Smooth muscle cell (in vitro differentiated cells): Measurements from ENCODE around the gene COLEC12. TPM values are rescaled to one million over a fixed set of nuclear protein-coding genes. Genes with fewer than 3 reads are reported as not detected.

Experiments
- DNase-seq: peaks from one replicate; lab custom pipeline; 2025; ENCODE audit not compliant: unreplicated experiment; lab: John Stamatoyannopoulos, UW
- H2AFZ ChIP-seq: fragments of 200-600 bp; sonication (generic); 2 replicates; pipeline ENCODE4 v1.6.0; 2016; ENCODE audit warnings: antibody characterized with exemption, low read depth, mild to moderate bottlenecking
- H3F3A ChIP-seq: fragments of 200-600 bp; sonication (generic); 2 replicates; pipeline ENCODE4 v1.6.0; 2017; ENCODE audit warnings: antibody characterized with exemption, low read depth
- H3K27ac ChIP-seq: fragments of 200-600 bp; sonication (generic); 2 replicates; pipeline ENCODE4 v1.5.1; 2016; ENCODE audit warnings: low read depth, mild to moderate bottlenecking
- H3K27me3 ChIP-seq: fragments of 200-600 bp; sonication (generic); 2 replicates; pipeline ENCODE4 v1.6.1; 2016; ENCODE audit warnings: low read depth, mild to moderate bottlenecking
- H3K36me3 ChIP-seq: fragments of 200-600 bp; sonication (generic); 2 replicates; pipeline ENCODE4 v1.5.1; 2016; ENCODE audit warnings: low read depth
- H3K4me1 ChIP-seq: fragments of 200-600 bp; sonication (generic); 2 replicates; pipeline ENCODE4 v1.5.1; 2016; ENCODE audit warnings: low read depth
- H3K4me2 ChIP-seq: fragments of 200-600 bp; sonication (generic); 2 replicates; pipeline ENCODE4 v1.6.0; 2016; ENCODE audit warnings: mild to moderate bottlenecking
- H3K4me3 ChIP-seq: fragments of 200-600 bp; sonication (generic); 2 replicates; pipeline ENCODE4 v1.5.1; 2016; ENCODE audit warnings: mild to moderate bottlenecking
- H3K79me2 ChIP-seq: fragments of 200-600 bp; sonication (generic); 2 replicates; pipeline ENCODE4 v1.6.0; 2016; ENCODE audit warnings: low read depth, mild to moderate bottlenecking
- H3K9ac ChIP-seq: fragments of 200-600 bp; sonication (generic); 2 replicates; pipeline ENCODE4 v1.6.0; 2016; ENCODE audit warnings: low read depth
- H3K9me3 ChIP-seq: fragments of 200-600 bp; sonication (generic); replicated peaks from 2 replicates; pipeline ENCODE4 v1.5.1; 2016; ENCODE audit warnings: low read depth
- H4K20me1 ChIP-seq: fragments of 200-600 bp; sonication (generic); 2 replicates; pipeline ENCODE4 v1.6.0; 2016; ENCODE audit warnings: low read depth
- CTCF ChIP-seq: fragments of 200-600 bp; sonication (generic); IDR thresholded peaks from 2 replicates; pipeline ENCODE4 v1.5.1; 2017; ENCODE audit warnings: borderline replicate concordance, mild to moderate bottlenecking, antibody characterized with exemption; ENCODE audit not compliant: insufficient read depth, poor library complexity, severe bottlenecking
- WGBS: methylation state at CpG from one replicate; pipeline ENCODE4 v1.1.7; 2016; ENCODE audit warnings: low lambda C conversion rate; 5-methylcytosine and 5-hydroxymethylcytosine counted together
- polyA plus RNA-seq: library from polyadenylated mRNA; unstranded; fragments of >200 nt; fragmentation: Nextera tagmentation; extraction: Ambion mirVana; gene quantifications from 2 replicates; pipeline ENCODE4 v1.2.1, GENCODE V29; 2016
- total RNA-seq: library from RNA; depleted of rRNA; stranded (reverse); fragments of >200 nt; gene quantifications from 2 replicates; pipeline ENCODE4 v1.2.3, GENCODE V29; 2014

Gene COLEC12
- total and polyA plus RNA-seq, 2 experiments from 2014 or later, result 10.8 to 13.7 TPM

- no peaks in the 10 kb centered on the region for H3K36me3 ChIP-seq
- peak overlapping the region; percentile 83 for H3K9ac ChIP-seq
- no peak overlapping the region for H3K4me3 ChIP-seq
- H3K4me2 ChIP-seq, result peak overlapping the region; percentile 79
- no peaks in the 10 kb centered on the region for H4K20me1 ChIP-seq
- H3K79me2 ChIP-seq, result no peaks in the 10 kb centered on the region
- no peak for DNase-seq
- peaks cover 11% of the 10 kb centered on the region for H3F3A ChIP-seq
- TF ChIP-seq CTCF, result no peak
- H3K9me3 ChIP-seq, result no peaks in the 10 kb centered on the region
- no peak overlapping the region for H2AFZ ChIP-seq
- peaks cover 22% of the 10 kb centered on the region for H3K4me1 ChIP-seq
- peak overlapping the region; percentile 96 for H3K27ac ChIP-seq
- no peaks in the 10 kb centered on the region for H3K27me3 ChIP-seq
- WGBS, result 44% methylated on average over 12 of the region's 12 CpGs
Measured at GRCh38 chr18:362311-363290, 137.9 kb downstream of the COLEC12 start.

GRCh38 chr18:361941-362310 is 138.6 kb downstream of the COLEC12 start:
- DNase-seq, result peak; percentile 2
- Histone ChIP-seq H4K20me1 (no peaks in the 10 kb centered on the region), H3K9me3 (no peaks in the 10 kb centered on the region), H3K4me2 (peak overlapping the region; percentile 79), H3K4me3 (no peak overlapping the region), H3K4me1 (peaks cover 22% of the 10 kb centered on the region), H3K79me2 (no peaks in the 10 kb centered on the region), H3K27ac (peak overlapping the region; percentile 96), H3K9ac (peak overlapping the region; percentile 83), H3K36me3 (no peaks in the 10 kb centered on the region), H3F3A (peaks cover 11% of the 10 kb centered on the region), H3K27me3 (no peaks in the 10 kb centered on the region), H2AFZ (no peak overlapping the region)
- WGBS, result 6% methylated on average over 7 of the region's 7 CpGs
- no peak for TF ChIP-seq CTCF

- H3K4me3 ChIP-seq, result no peak overlapping the region
- H3K79me2 ChIP-seq, result no peaks in the 10 kb centered on the region
- peaks cover 11% of the 10 kb centered on the region for H3F3A ChIP-seq
- WGBS, result 89% methylated on average over 7 of the region's 7 CpGs
- peak overlapping the region; percentile 13 for H3K27ac ChIP-seq
- peaks cover 22% of the 10 kb centered on the region for H3K4me1 ChIP-seq
- H3K4me2 ChIP-seq, result peak overlapping the region; percentile 46
- H4K20me1 ChIP-seq, result no peaks in the 10 kb centered on the region
- no peak for DNase-seq
- H3K9ac ChIP-seq, result no peak overlapping the region
- no peaks in the 10 kb centered on the region for H3K9me3 ChIP-seq
- no peaks in the 10 kb centered on the region for H3K36me3 ChIP-seq
- no peak for TF ChIP-seq CTCF
- H3K27me3 ChIP-seq, result no peaks in the 10 kb centered on the region
- no peak overlapping the region for H2AFZ ChIP-seq
Measured at GRCh38 chr18:361100-361732, 139.3 kb downstream of the COLEC12 start.
